Hypothalamus (tissue), 51 donors: ENCODE results near the gene PIGH.
"Not testable (repeated sequence)": the region's sequence is repeated elsewhere in the genome, so short reads cannot be mapped to it uniquely, and the experiment has no call there.

Source experiments
- DNase-seq, 51 donors: peaks; one replicate each; lab custom pipeline; 2025; lab: John Stamatoyannopoulos, UW

PIGH gene

GRCh38 chr14:67610491-67610890, 10.4 kb upstream of the PIGH start:
- no peak for DNase-seq

GRCh38 chr14:67609642-67610310, 9.7 kb upstream of the PIGH start:
- no peak for DNase-seq

GRCh38 chr14:67607646-67608045, 7.6 kb upstream of the PIGH start:
- no peak for DNase-seq

- DNase-seq, result no peak
Observed at GRCh38 chr14:67602995-67603545, 3.0 kb upstream of the PIGH start.

- no peak for DNase-seq
Observed at GRCh38 chr14:67602076-67602475, 2.0 kb upstream of the PIGH start.

GRCh38 chr14:67600562-67600974, 500 bp upstream of the PIGH start:
- not testable (repeated sequence) for DNase-seq

GRCh38 chr14:67595392-67595791, 4.7 kb downstream of the PIGH start:
- DNase-seq, result no peak

- not testable (repeated sequence) for DNase-seq
Observed at GRCh38 chr14:67593650-67594049, 6.4 kb downstream of the PIGH start.

- DNase-seq, result no peak
Observed at GRCh38 chr14:67589204-67589770, 10.8 kb downstream of the PIGH start.

- no peak for DNase-seq
Observed at GRCh38 chr14:67586369-67586768, 13.7 kb downstream of the PIGH start.

GRCh38 chr14:67584978-67585377, 15.1 kb downstream of the PIGH start:
- DNase-seq, result no peak

GRCh38 chr14:67583711-67584644, 16.1 kb downstream of the PIGH start:
- peak in 3 of 51 donors; percentile 5 to 23 (median 14) for DNase-seq

GRCh38 chr14:67582061-67582460, 18.0 kb downstream of the PIGH start:
- DNase-seq, result no peak

- no peak for DNase-seq
Observed at GRCh38 chr14:67581643-67582042, 18.4 kb downstream of the PIGH start.

GRCh38 chr14:67580336-67581171, 19.5 kb downstream of the PIGH start:
- peak in 1 of 51 donors; percentile 13 for DNase-seq

GRCh38 chr14:67579636-67580035, 20.4 kb downstream of the PIGH start:
- no peak for DNase-seq

GRCh38 chr14:67579040-67579439, 21.0 kb downstream of the PIGH start:
- DNase-seq, result no peak

- DNase-seq, result no peak
Observed at GRCh38 chr14:67577909-67578749, 21.9 kb downstream of the PIGH start.

GRCh38 chr14:67577181-67577808, 22.8 kb downstream of the PIGH start:
- DNase-seq, result no peak
